ENCODE data around the gene PSMG2.
"Not testable (repeated sequence)": the region's sequence is repeated elsewhere in the genome, so short reads cannot be mapped to it uniquely, and the experiment has no call there.

Gene PSMG2

GRCh38 chr18:12756619-12757239, 53.9 kb downstream of the PSMG2 start:
- H2AFZ ChIP-seq (ENCODE audit: low read depth, low read length); H3K4me3 ChIP-seq (ENCODE audit: low read length); H3K27me3 ChIP-seq (ENCODE audit: insufficient read depth, low read length); H3K36me3 ChIP-seq (ENCODE audit: insufficient read depth, low read length); H3K9me3 ChIP-seq (ENCODE audit: low read length); H3K4me1 ChIP-seq (ENCODE audit: insufficient read depth, low read length): not testable (repeated sequence)

GRCh38 chr18:12758566-12758965, 55.7 kb downstream of the PSMG2 start:
- H3K4me1 ChIP-seq (ENCODE audit: insufficient read depth, low read length); H2AFZ ChIP-seq (ENCODE audit: low read depth, low read length); H3K9me3 ChIP-seq (ENCODE audit: low read length); H3K36me3 ChIP-seq (ENCODE audit: insufficient read depth, low read length); H3K4me3 ChIP-seq (ENCODE audit: low read length); H3K27me3 ChIP-seq (ENCODE audit: insufficient read depth, low read length): not testable (repeated sequence)

DNA sequence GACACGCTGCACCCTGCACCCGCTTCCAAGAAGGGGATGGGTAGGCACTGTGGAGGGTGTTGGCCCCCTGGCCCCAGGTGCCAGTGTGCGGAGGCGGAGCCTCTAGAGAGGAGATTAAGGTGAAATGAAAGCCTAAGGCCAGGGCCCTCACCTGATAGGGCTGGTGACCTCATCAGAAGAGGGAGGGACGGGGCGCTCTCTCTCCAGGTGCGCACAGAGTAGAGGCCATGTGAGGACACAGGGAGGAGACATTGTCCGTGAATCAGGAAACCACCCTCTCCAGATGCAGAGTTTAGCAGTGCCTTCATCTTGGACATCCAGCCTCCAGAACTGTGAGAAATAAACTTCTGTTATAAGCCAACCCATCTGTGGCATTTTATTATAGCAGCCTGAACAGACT, 62.3 kb downstream of the PSMG2 start:
- H3K4me1 ChIP-seq (ENCODE audit: insufficient read depth, low read length), result peaks cover 3% of the 10 kb centered on the region
- no peaks in the 10 kb centered on the region for H3K36me3 ChIP-seq (ENCODE audit: insufficient read depth, low read length)
- H3K4me3 ChIP-seq (ENCODE audit: low read length), result no peak overlapping the region
- no peak overlapping the region for H2AFZ ChIP-seq (ENCODE audit: low read depth, low read length)
- no peaks in the 10 kb centered on the region for H3K27me3 ChIP-seq (ENCODE audit: insufficient read depth, low read length)
- H3K9me3 ChIP-seq (ENCODE audit: low read length), result no peaks in the 10 kb centered on the region

DNA sequence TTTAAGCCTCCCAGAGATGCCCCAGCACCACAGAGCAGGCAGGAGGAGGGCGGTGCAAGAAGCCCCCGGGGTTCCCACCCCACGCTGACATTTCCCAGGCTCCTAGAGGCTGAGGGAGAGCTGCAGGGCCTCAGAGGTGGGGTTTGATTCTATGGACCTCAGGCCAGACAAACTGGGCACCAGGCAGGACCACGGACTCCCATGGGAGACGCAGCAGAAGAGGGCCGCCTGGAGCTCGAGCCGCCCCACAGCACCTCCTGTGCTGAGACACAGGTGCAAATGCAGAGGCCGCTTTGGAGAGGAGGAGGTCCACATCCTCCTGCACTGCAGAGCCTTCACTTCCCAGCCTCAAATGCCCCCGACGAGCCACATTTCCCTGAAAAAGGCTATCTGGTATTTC, 62.7 kb downstream of the PSMG2 start:
- Histone ChIP-seq H3K4me1 (ENCODE audit: insufficient read depth, low read length) (peaks cover 3% of the 10 kb centered on the region), H3K27me3 (ENCODE audit: insufficient read depth, low read length) (no peaks in the 10 kb centered on the region), H2AFZ (ENCODE audit: low read depth, low read length) (no peak overlapping the region), H3K4me3 (ENCODE audit: low read length) (no peak overlapping the region), H3K9me3 (ENCODE audit: low read length) (no peaks in the 10 kb centered on the region), H3K36me3 (ENCODE audit: insufficient read depth, low read length) (no peaks in the 10 kb centered on the region)

- no peak overlapping the region for H3K4me3 ChIP-seq (ENCODE audit: low read length)
- H3K4me1 ChIP-seq (ENCODE audit: insufficient read depth, low read length), result peaks cover 3% of the 10 kb centered on the region
- peak overlapping the region; percentile 57 for H2AFZ ChIP-seq (ENCODE audit: low read depth, low read length)
- H3K27me3 ChIP-seq (ENCODE audit: insufficient read depth, low read length), result no peaks in the 10 kb centered on the region
- no peaks in the 10 kb centered on the region for H3K36me3 ChIP-seq (ENCODE audit: insufficient read depth, low read length)
- H3K9me3 ChIP-seq (ENCODE audit: low read length), result no peaks in the 10 kb centered on the region
Observed at GRCh38 chr18:12766986-12767433, 64.2 kb downstream of the PSMG2 start.

DNA sequence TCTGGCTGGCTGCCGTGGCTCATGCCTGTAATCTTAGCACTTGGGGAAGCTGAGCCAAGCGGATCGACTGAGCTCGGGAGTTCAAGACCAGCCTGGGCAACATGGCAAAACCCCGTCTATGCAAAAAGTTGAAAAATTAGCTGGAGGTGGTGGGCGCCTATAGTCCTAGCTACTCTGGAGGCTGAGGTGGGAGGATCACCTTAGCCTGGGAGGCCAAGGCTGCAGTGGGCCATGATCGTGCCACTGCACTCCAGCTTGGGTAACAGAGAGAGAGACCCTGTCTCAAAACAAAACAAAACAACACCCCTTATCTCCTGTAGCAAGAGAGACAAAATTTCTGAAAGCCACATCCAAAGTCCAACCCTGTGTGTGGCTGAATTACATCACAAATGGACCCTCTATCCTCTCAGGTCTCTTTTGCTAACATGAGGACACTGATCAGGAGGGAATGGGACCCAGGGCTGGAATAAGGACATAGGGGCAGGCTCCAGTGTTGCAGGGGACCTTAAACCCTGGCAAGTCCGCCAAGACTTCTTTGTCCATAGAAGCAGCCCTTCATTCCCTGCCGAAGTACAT, 64.8 kb downstream of the PSMG2 start:
- no peaks in the 10 kb centered on the region for H3K36me3 ChIP-seq (ENCODE audit: insufficient read depth, low read length)
- no peaks in the 10 kb centered on the region for H3K4me1 ChIP-seq (ENCODE audit: insufficient read depth, low read length)

GRCh38 chr18:12768625-12769024, 65.8 kb downstream of the PSMG2 start:
- Histone ChIP-seq H3K36me3 (ENCODE audit: insufficient read depth, low read length) (no peaks in the 10 kb centered on the region), H3K9me3 (ENCODE audit: low read length) (no peaks in the 10 kb centered on the region), H3K27me3 (ENCODE audit: insufficient read depth, low read length) (no peaks in the 10 kb centered on the region), H3K4me3 (ENCODE audit: low read length) (no peak overlapping the region), H2AFZ (ENCODE audit: low read depth, low read length) (no peak overlapping the region), H3K4me1 (ENCODE audit: insufficient read depth, low read length) (no peaks in the 10 kb centered on the region)

More for the DNA sequence above, 64.8 kb downstream of the PSMG2 start:
- Histone ChIP-seq H3K4me3 (ENCODE audit: low read length) (no peak overlapping the region), H3K9me3 (ENCODE audit: low read length) (no peaks in the 10 kb centered on the region), H3K27me3 (ENCODE audit: insufficient read depth, low read length) (no peaks in the 10 kb centered on the region), H2AFZ (ENCODE audit: low read depth, low read length) (no peak overlapping the region)

GRCh38 chr18:12769136-12769535, 66.3 kb downstream of the PSMG2 start:
- Histone ChIP-seq H2AFZ (ENCODE audit: low read depth, low read length) (no peak overlapping the region), H3K4me1 (ENCODE audit: insufficient read depth, low read length) (no peaks in the 10 kb centered on the region), H3K27me3 (ENCODE audit: insufficient read depth, low read length) (no peaks in the 10 kb centered on the region), H3K36me3 (ENCODE audit: insufficient read depth, low read length) (no peaks in the 10 kb centered on the region), H3K9me3 (ENCODE audit: low read length) (no peaks in the 10 kb centered on the region), H3K4me3 (ENCODE audit: low read length) (no peak overlapping the region)

DNA sequence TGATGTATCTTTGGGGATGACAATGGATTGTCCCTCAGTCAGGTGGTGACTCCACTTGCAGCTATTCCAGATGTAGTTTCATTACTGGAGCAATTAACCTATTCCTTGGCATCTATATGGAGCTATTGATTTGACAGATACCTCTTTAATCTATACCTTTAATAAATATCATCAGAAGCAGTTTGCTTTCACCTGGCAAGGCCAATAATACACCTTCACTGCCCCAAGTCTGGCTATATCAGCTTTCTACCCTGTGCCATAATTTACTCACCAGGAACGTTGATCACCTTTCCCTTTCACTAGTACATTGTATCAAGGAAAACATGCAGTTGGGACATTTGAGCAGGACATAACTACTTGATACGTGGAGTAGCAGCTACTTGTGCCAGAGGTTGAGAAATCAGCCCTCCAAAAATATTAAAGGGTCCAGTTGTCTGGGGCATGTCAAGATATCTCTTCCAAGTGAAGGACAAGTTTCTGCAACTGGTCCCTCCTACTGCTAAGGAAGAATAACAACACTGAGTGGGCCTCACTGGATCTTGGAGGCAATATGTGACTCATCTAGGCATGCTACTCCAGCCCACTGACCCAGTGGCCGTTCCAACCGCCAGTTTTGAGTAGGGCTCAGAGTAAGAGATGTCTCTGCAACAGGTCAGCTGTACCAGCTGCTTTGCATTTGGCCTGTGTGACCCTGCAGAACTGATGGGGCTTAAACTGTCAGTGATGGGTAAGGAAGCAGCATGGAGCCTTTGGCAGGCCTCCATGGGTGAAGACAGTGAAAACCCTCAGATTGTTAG, 67.0 kb downstream of the PSMG2 start:
- H3K9me3 ChIP-seq (ENCODE audit: low read length), result no peaks in the 10 kb centered on the region
- no peak overlapping the region for H2AFZ ChIP-seq (ENCODE audit: low read depth, low read length)
- H3K27me3 ChIP-seq (ENCODE audit: insufficient read depth, low read length), result no peaks in the 10 kb centered on the region
- H3K4me1 ChIP-seq (ENCODE audit: insufficient read depth, low read length), result no peaks in the 10 kb centered on the region
- no peak overlapping the region for H3K4me3 ChIP-seq (ENCODE audit: low read length)
- H3K36me3 ChIP-seq (ENCODE audit: insufficient read depth, low read length), result no peaks in the 10 kb centered on the region

GRCh38 chr18:12770469-12771219, 67.8 kb downstream of the PSMG2 start:
- Histone ChIP-seq H3K9me3 (ENCODE audit: low read length) (no peaks in the 10 kb centered on the region), H3K4me1 (ENCODE audit: insufficient read depth, low read length) (no peaks in the 10 kb centered on the region), H2AFZ (ENCODE audit: low read depth, low read length) (no peak overlapping the region), H3K27me3 (ENCODE audit: insufficient read depth, low read length) (no peaks in the 10 kb centered on the region), H3K36me3 (ENCODE audit: insufficient read depth, low read length) (no peaks in the 10 kb centered on the region), H3K4me3 (ENCODE audit: low read length) (no peak overlapping the region)

DNA sequence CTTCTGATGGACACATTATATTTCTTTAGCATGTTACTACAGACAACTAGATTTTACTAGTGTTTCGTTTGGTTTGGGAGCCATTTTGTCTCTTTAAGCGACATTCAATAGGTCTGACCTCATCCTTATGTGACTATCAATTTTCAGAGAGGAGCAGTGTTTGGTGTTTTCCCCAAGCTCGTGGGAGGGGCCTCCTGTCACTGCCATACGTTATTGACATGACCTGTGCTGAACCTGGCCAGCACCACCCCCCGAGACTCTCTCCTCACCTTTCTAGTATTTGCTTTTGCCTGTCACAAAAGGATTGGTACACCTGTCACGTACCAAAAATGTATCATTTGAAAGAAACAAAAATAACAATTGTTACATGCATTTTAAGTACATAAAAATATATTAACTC, 69.3 kb downstream of the PSMG2 start:
- Histone ChIP-seq H3K9me3 (ENCODE audit: low read length) (no peaks in the 10 kb centered on the region), H2AFZ (ENCODE audit: low read depth, low read length) (no peak overlapping the region), H3K4me3 (ENCODE audit: low read length) (no peak overlapping the region), H3K36me3 (ENCODE audit: insufficient read depth, low read length) (no peaks in the 10 kb centered on the region), H3K27me3 (ENCODE audit: insufficient read depth, low read length) (no peaks in the 10 kb centered on the region), H3K4me1 (ENCODE audit: insufficient read depth, low read length) (no peaks in the 10 kb centered on the region)

DNA sequence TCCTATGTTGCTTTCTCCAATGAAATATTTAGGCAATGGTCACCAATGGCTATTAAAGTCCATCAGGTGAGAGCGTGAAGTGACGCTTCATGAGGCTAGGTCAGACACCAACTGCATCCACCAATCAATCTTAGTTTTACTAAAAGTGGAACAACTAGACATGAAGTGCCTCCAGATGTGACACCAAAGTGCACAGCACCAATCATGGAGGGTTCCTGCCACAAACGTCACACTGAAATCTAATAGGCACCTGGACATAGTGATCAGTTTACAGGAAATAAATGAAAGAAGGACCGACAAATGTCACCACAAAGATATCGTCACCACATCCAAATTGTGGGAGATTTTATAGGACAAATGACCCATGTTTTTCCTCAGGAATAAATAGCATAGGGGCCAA, 70.5 kb downstream of the PSMG2 start:
- H2AFZ ChIP-seq (ENCODE audit: low read depth, low read length), result no peak overlapping the region
- H3K27me3 ChIP-seq (ENCODE audit: insufficient read depth, low read length), result no peaks in the 10 kb centered on the region
- no peaks in the 10 kb centered on the region for H3K9me3 ChIP-seq (ENCODE audit: low read length)
- H3K36me3 ChIP-seq (ENCODE audit: insufficient read depth, low read length), result no peaks in the 10 kb centered on the region
- H3K4me1 ChIP-seq (ENCODE audit: insufficient read depth, low read length), result no peaks in the 10 kb centered on the region
- H3K4me3 ChIP-seq (ENCODE audit: low read length), result no peak overlapping the region

GRCh38 chr18:12774982-12775381, 72.1 kb downstream of the PSMG2 start:
- no peaks in the 10 kb centered on the region for H3K36me3 ChIP-seq (ENCODE audit: insufficient read depth, low read length)
- no peaks in the 10 kb centered on the region for H3K4me1 ChIP-seq (ENCODE audit: insufficient read depth, low read length)
- H3K4me3 ChIP-seq (ENCODE audit: low read length), result no peak overlapping the region
- no peak overlapping the region for H2AFZ ChIP-seq (ENCODE audit: low read depth, low read length)
- H3K9me3 ChIP-seq (ENCODE audit: low read length), result no peaks in the 10 kb centered on the region
- no peaks in the 10 kb centered on the region for H3K27me3 ChIP-seq (ENCODE audit: insufficient read depth, low read length)

Data from neuron (in vitro differentiated cells).